Panc1 (cell line): ENCODE measurements around the gene LMAN2. TPM values are rescaled to one million over a fixed set of nuclear protein-coding genes. Genes with fewer than 3 reads are reported as not detected.

Experiments
- ATAC-seq: fragments of 200-7000 bp; cut with Tn5 transposase; 2 replicates; pipeline ENCODE4 v1.9.1; 2020; ENCODE audit warnings: mild to moderate bottlenecking, moderate library complexity
- BruUV-seq: library from RNA; stranded (reverse); fragments of 400-500 nt; replicated peaks from 2 replicates; lab custom pipeline; 2021; lab: Mats Ljungman, UMichigan
- CTCF ChIA-PET: fragments of 300-600 bp; sonication (Branson Sonifier 250); formaldehyde crosslinking; loops from one replicate; lab custom pipeline; 2022; ENCODE audit warnings: antibody characterized with exemption; lab: Charles Lee
- POLR2A ChIA-PET: fragments of 300-600 bp; sonication (Branson Sonifier 250); formaldehyde crosslinking; loops from one replicate; lab custom pipeline; 2022; ENCODE audit warnings: antibody characterized with exemption; lab: Charles Lee
- DNase-seq: peaks from one replicate; pipeline ENCODE4 v3.0.0-alpha.2; 2010; ENCODE audit warnings: low read depth, low spot score
- H3K27ac ChIP-seq: 2 replicates; pipeline ENCODE4 v1.5.1; 2011; ENCODE audit warnings: mild to moderate bottlenecking, low read length, inconsistent platforms
- H3K27me3 ChIP-seq: fragments of 200-500 bp; sonication (Bioruptor generic); 2 replicates; pipeline ENCODE4 v1.6.0; 2014; ENCODE audit warnings: low read length, inconsistent platforms; ENCODE audit not compliant: control insufficient read depth, insufficient read depth
- H3K36me3 ChIP-seq: fragments of 200-500 bp; sonication (Bioruptor generic); 2 replicates; pipeline ENCODE4 v1.5.1; 2014; ENCODE audit warnings: inconsistent platforms, mild to moderate bottlenecking, low read length, moderate library complexity; ENCODE audit not compliant: control insufficient read depth, insufficient read depth
- H3K4me1 ChIP-seq: 2 replicates; pipeline ENCODE4 v1.5.1; 2011; ENCODE audit warnings: inconsistent platforms, mild to moderate bottlenecking, low read length, moderate library complexity; ENCODE audit not compliant: control insufficient read depth, insufficient read depth
- H3K4me3 ChIP-seq, 2 experiments: 2 replicates each; pipeline ENCODE4 v1.5.1; 2011 to 2012; ENCODE audit warnings: low read depth in 2 of 2, low read length in 2 of 2, mild to moderate bottlenecking in 2 of 2, inconsistent platforms in 1 of 2, moderate library complexity in 1 of 2
- H3K9me3 ChIP-seq: fragments of 200-500 bp; sonication (Bioruptor generic); 2 replicates; pipeline ENCODE4 v1.5.1; 2014; ENCODE audit warnings: low read depth, mild to moderate bottlenecking, inconsistent platforms, low read length, moderate library complexity; ENCODE audit not compliant: control insufficient read depth, insufficient read depth
- CTCF ChIP-seq: fragments of 450-650 bp; IDR thresholded peaks from 2 replicates; pipeline ENCODE4 v1.5.1; 2017; ENCODE audit warnings: mild to moderate bottlenecking
- POLR2AphosphoS5 ChIP-seq: IDR thresholded peaks from 2 replicates; pipeline ENCODE4 v1.6.1; 2012; ENCODE audit warnings: mild to moderate bottlenecking, low read depth, low read length, moderate library complexity
- REST ChIP-seq, 2 experiments: IDR thresholded peaks; 2 replicates each; pipeline ENCODE4 v1.6.1; 2011 to 2012; ENCODE audit warnings: low read depth in 2 of 2, control low read depth in 1 of 2, low read length in 1 of 2, mild to moderate bottlenecking in 1 of 2, moderate library complexity in 1 of 2; ENCODE audit not compliant: insufficient read depth in 1 of 2
- SIN3A ChIP-seq: IDR thresholded peaks from 2 replicates; pipeline ENCODE4 v1.6.1; 2012; ENCODE audit warnings: low read depth, mild to moderate bottlenecking, low read length, moderate library complexity, borderline replicate concordance; ENCODE audit not compliant: insufficient read depth
- TCF7L2 ChIP-seq: IDR thresholded peaks from 2 replicates; pipeline ENCODE4 v1.6.1; 2011; ENCODE audit warnings: mild to moderate bottlenecking, low read depth, low read length, inconsistent platforms
- in situ Hi-C: cut with HindIII; loops from 2 replicates; pipeline ENCODE4 v1.10.0; 2016; ENCODE audit warnings: low sequenced_read_pairs, low pct_unique_long_range_greater_than_20kb
- intact Hi-C: fragments of 100-400 bp; cut with micrococcal nuclease; formaldehyde crosslinking; loops from one replicate; pipeline ENCODE4 v1.10.0; 2022; ENCODE audit not compliant: unreplicated experiment
- total RNA-seq: library from RNA; stranded (reverse); gene quantifications from one replicate; pipeline ENCODE4 v1.2.1, GENCODE V29; 2021; ENCODE audit not compliant: unreplicated experiment

The LMAN2 gene
- total RNA-seq, 1 experiment from 2014 or later = 140 TPM

DNA sequence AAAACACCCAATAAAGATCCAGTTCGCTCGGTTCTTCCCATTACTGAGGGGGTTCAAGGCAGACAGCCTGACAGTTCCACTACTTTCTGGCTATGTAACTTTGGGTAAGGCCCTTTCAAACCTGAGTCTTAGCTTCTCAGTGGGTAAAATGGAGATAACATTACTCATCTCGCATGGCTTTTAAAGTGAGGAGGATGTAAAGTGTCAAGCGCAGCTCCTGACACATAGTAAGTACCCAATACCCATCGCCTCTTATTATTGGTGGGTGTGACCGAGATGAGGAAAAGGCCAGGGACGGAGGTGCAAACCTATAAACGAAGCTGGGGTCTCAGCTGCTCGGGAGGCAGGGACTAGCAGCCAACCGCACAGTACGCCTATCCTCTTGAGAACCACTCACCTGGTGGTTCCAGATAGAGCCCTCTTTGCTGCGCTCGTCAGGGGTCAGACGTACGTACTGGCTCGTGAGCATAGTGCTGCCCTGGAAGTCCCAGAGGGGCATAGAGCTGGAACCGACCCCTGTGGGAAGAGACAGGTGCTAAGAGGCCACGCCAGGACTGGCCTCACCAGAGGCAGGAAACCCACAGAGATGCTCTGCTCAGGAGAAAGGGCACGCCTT is 584 bp downstream of the LMAN2 start:
- intact Hi-C loops (no loop called here), in situ Hi-C loops (no loop called here)
- BruUV-seq = no TSS peak
- H3K27me3 ChIP-seq = no peaks in the 10 kb centered on the region
- ATAC-seq (no peak), DNase-seq (no peak)
- H3K27ac ChIP-seq = peak overlapping the region; percentile 90
- no peaks in the 10 kb centered on the region for H3K36me3 ChIP-seq
- no peak for TF ChIP-seq POLR2AphosphoS5
- TF ChIP-seq SIN3A = no peak
- TF ChIP-seq REST (IDR thresholded peaks at IDR 0.05; ENCODE audit: insufficient read depth in 1 of 2, low read depth in 2 of 2, low read length in 1 of 2) = no peak
- TF ChIP-seq CTCF = no peak
- no peak for TF ChIP-seq TCF7L2
- H3K4me1 ChIP-seq = peaks cover 23% of the 10 kb centered on the region
- CTCF ChIA-PET = no interaction called here
- peak overlapping the region; percentile 90 to 95 for H3K4me3 ChIP-seq
- H3K9me3 ChIP-seq = no peaks in the 10 kb centered on the region
- POLR2A ChIA-PET = interaction anchor here (0.6 kb wide), 1 partner anchor 539 kb away, joined by 4 read pairs; no protein-coding TSS in a partner anchor

DNA sequence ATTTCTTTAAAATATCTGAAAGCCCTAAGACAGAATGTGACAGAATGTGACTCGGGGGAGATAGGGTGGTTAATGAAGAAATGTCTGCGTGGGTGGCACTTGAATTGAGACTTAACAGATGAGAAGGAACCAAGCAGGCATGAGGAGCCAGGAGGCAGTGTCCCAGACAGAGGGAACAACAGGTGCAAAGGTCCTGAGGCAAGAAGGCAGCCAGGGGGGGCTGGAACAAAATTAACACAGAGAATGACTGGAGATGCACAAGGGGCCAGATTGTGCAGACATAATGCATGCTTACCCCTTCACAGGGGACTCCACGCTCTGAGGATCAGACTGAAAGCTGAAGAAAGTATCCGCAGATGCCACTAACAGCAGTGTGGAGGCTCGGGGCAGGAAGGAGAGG is 1.7 kb downstream of the LMAN2 start:
- intact Hi-C loops (no loop called here), in situ Hi-C loops (no loop called here)
- ATAC-seq = no peak
- ChIA-PET CTCF (no interaction called here), POLR2A (no interaction called here)
- peak overlapping the region; percentile 90 to 95 for H3K4me3 ChIP-seq
- no TSS peak for BruUV-seq
- TF ChIP-seq REST (IDR thresholded peaks at IDR 0.05; ENCODE audit: insufficient read depth in 1 of 2, low read depth in 2 of 2, low read length in 1 of 2) = no peak
- no peak for TF ChIP-seq CTCF
- no peak for TF ChIP-seq POLR2AphosphoS5
- no peak for TF ChIP-seq SIN3A
- TF ChIP-seq TCF7L2 = no peak
- H3K27ac ChIP-seq = no peak overlapping the region
- no peaks in the 10 kb centered on the region for H3K36me3 ChIP-seq
- H3K9me3 ChIP-seq = no peaks in the 10 kb centered on the region
- no peak for DNase-seq
- peaks cover 23% of the 10 kb centered on the region for H3K4me1 ChIP-seq
- no peaks in the 10 kb centered on the region for H3K27me3 ChIP-seq
